OCI-LY3 (cell line): ENCODE data around the gene WWOX.

ENCODE experiments used
- EZH2phosphoT487 ChIP-seq: fragments of 200-600 bp; shearing (Covaris generic); IDR thresholded peaks from 2 replicates; pipeline ENCODE4 v1.6.1; 2018; ENCODE audit warnings: antibody characterized with exemption, mixed run types, low read depth
- TF ChIP-seq, protein P1 (sequence below): fragments of 200-600, 300-600 bp; sonication (generic); IDR thresholded peaks from 2 replicates; pipeline ENCODE4 v1.5.1; 2014; ENCODE audit warnings: antibody characterized with exemption, low read length, low read depth

- TF ChIP-seq, protein P1, sequence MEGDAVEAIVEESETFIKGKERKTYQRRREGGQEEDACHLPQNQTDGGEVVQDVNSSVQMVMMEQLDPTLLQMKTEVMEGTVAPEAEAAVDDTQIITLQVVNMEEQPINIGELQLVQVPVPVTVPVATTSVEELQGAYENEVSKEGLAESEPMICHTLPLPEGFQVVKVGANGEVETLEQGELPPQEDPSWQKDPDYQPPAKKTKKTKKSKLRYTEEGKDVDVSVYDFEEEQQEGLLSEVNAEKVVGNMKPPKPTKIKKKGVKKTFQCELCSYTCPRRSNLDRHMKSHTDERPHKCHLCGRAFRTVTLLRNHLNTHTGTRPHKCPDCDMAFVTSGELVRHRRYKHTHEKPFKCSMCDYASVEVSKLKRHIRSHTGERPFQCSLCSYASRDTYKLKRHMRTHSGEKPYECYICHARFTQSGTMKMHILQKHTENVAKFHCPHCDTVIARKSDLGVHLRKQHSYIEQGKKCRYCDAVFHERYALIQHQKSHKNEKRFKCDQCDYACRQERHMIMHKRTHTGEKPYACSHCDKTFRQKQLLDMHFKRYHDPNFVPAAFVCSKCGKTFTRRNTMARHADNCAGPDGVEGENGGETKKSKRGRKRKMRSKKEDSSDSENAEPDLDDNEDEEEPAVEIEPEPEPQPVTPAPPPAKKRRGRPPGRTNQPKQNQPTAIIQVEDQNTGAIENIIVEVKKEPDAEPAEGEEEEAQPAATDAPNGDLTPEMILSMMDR, result no peak
- no peak for TF ChIP-seq EZH2phosphoT487
Observed at GRCh38 chr16:79212114-79212791, 1112.8 kb downstream of the WWOX start.
